Measurements from ENCODE around the gene GPX2. TPM values are rescaled to one million over a fixed set of nuclear protein-coding genes. Genes with fewer than 3 reads are reported as not detected.

Gene GPX2
- polyA plus RNA-seq, 4 donors = 49.2 to 1,000 (median 61.2) TPM

- DNase-seq = no peak
- 85 to 91% (median 91%) methylated on average over 2 of the region's 2 CpGs for WGBS, 3 donors
- Histone ChIP-seq H3K27ac (ENCODE audit: low read depth in 1 of 3, low read length in 2 of 3) (peak overlapping the region in 1 of 3 donors; percentile 78), H3K27me3 (ENCODE audit: control insufficient read depth in 3 of 3, insufficient read depth in 3 of 3, low read length in 3 of 3) (no peaks in the 10 kb centered on the region), H3K4me3 (ENCODE audit: low read depth in 1 of 3, low read length in 3 of 3) (no peak overlapping the region), H3K4me1 (ENCODE audit: control insufficient read depth in 3 of 3, insufficient read depth in 2 of 3, low read depth in 1 of 3, low read length in 2 of 3) (peaks cover 11 to 44% (median 20%) of the 10 kb centered on the region in 3 donors), H3K9me3 (ENCODE audit: control insufficient read depth in 2 of 2, insufficient read depth in 1 of 2, low read depth in 1 of 2, low read length in 1 of 2) (no peaks in the 10 kb centered on the region), H3K36me3 (ENCODE audit: control insufficient read depth in 3 of 3, insufficient read depth in 2 of 3, low read depth in 1 of 3, low read length in 3 of 3) (peaks cover 0 to 56% (median 2%) of the 10 kb centered on the region in 3 donors)
- FAIRE-seq = no peak
These were observed 1.5 kb upstream of the GPX2 start for GRCh38 chr14:64944041-64944440.

- DNase-seq = no peak
- Histone ChIP-seq H3K9me3 (ENCODE audit: control insufficient read depth in 2 of 2, insufficient read depth in 1 of 2, low read depth in 1 of 2, low read length in 1 of 2) (no peaks in the 10 kb centered on the region), H3K27ac (ENCODE audit: low read depth in 1 of 3, low read length in 2 of 3) (peak overlapping the region; percentile 39 to 78 (median 60)), H3K4me3 (ENCODE audit: low read depth in 1 of 3, low read length in 3 of 3) (no peak overlapping the region), H3K36me3 (ENCODE audit: control insufficient read depth in 3 of 3, insufficient read depth in 2 of 3, low read depth in 1 of 3, low read length in 3 of 3) (peaks cover 0 to 52% (median 2%) of the 10 kb centered on the region in 3 donors), H3K27me3 (ENCODE audit: control insufficient read depth in 3 of 3, insufficient read depth in 3 of 3, low read length in 3 of 3) (no peaks in the 10 kb centered on the region), H3K4me1 (ENCODE audit: control insufficient read depth in 3 of 3, insufficient read depth in 2 of 3, low read depth in 1 of 3, low read length in 2 of 3) (peaks cover 11 to 44% (median 20%) of the 10 kb centered on the region in 3 donors)
- FAIRE-seq = no peak
- WGBS, 3 donors = 67 to 90% (median 72%) methylated on average over 6 of the region's 6 CpGs
These were observed 1.0 kb upstream of the GPX2 start for GRCh38 chr14:64943556-64943955.

GRCh38 chr14:64940336-64940910, 2.1 kb downstream of the GPX2 start:
- Histone ChIP-seq H3K36me3 (ENCODE audit: control insufficient read depth in 3 of 3, insufficient read depth in 2 of 3, low read depth in 1 of 3, low read length in 3 of 3) (peaks cover 0 to 28% (median 2%) of the 10 kb centered on the region in 3 donors), H3K27ac (ENCODE audit: low read depth in 1 of 3, low read length in 2 of 3) (peak overlapping the region in 1 of 3 donors; percentile 94), H3K4me3 (ENCODE audit: low read depth in 1 of 3, low read length in 3 of 3) (no peak overlapping the region), H3K9me3 (ENCODE audit: control insufficient read depth in 2 of 2, insufficient read depth in 1 of 2, low read depth in 1 of 2, low read length in 1 of 2) (peaks cover 0 to 4% of the 10 kb centered on the region in 2 donors), H3K27me3 (ENCODE audit: control insufficient read depth in 3 of 3, insufficient read depth in 3 of 3, low read length in 3 of 3) (no peaks in the 10 kb centered on the region), H3K4me1 (ENCODE audit: control insufficient read depth in 3 of 3, insufficient read depth in 2 of 3, low read depth in 1 of 3, low read length in 2 of 3) (peaks cover 9 to 42% (median 11%) of the 10 kb centered on the region in 3 donors)
- WGBS, 3 donors = 38 to 63% (median 63%) methylated on average over 3 of the region's 3 CpGs
- DNase-seq = no peak
- no peak for FAIRE-seq

- H3K27ac ChIP-seq (ENCODE audit: low read depth in 1 of 3, low read length in 2 of 3) = peak overlapping the region in 2 of 3 donors; percentile 32 to 52
- peaks cover 9 to 42% (median 11%) of the 10 kb centered on the region in 3 donors for H3K4me1 ChIP-seq (ENCODE audit: control insufficient read depth in 3 of 3, insufficient read depth in 2 of 3, low read depth in 1 of 3, low read length in 2 of 3)
- peaks cover 0 to 25% (median 2%) of the 10 kb centered on the region in 3 donors for H3K36me3 ChIP-seq (ENCODE audit: control insufficient read depth in 3 of 3, insufficient read depth in 2 of 3, low read depth in 1 of 3, low read length in 3 of 3)
- FAIRE-seq (no peak), DNase-seq (no peak)
- no peak overlapping the region for H3K4me3 ChIP-seq (ENCODE audit: low read depth in 1 of 3, low read length in 3 of 3)
- H3K27me3 ChIP-seq (ENCODE audit: control insufficient read depth in 3 of 3, insufficient read depth in 3 of 3, low read length in 3 of 3) = no peaks in the 10 kb centered on the region
- WGBS, 3 donors = 27 to 61% (median 47%) methylated on average over 3 of the region's 3 CpGs
- H3K9me3 ChIP-seq (ENCODE audit: control insufficient read depth in 2 of 2, insufficient read depth in 1 of 2, low read depth in 1 of 2, low read length in 1 of 2) = peaks cover 0 to 4% of the 10 kb centered on the region in 2 donors
These were observed 2.7 kb downstream of the GPX2 start for GRCh38 chr14:64939817-64940190.

- Histone ChIP-seq H3K4me3 (ENCODE audit: low read depth in 1 of 3, low read length in 3 of 3) (no peak overlapping the region), H3K9me3 (ENCODE audit: control insufficient read depth in 2 of 2, insufficient read depth in 1 of 2, low read depth in 1 of 2, low read length in 1 of 2) (peaks cover 0 to 4% of the 10 kb centered on the region in 2 donors), H3K27me3 (ENCODE audit: control insufficient read depth in 3 of 3, insufficient read depth in 3 of 3, low read length in 3 of 3) (no peaks in the 10 kb centered on the region), H3K4me1 (ENCODE audit: control insufficient read depth in 3 of 3, insufficient read depth in 2 of 3, low read depth in 1 of 3, low read length in 2 of 3) (peaks cover 9 to 39% (median 11%) of the 10 kb centered on the region in 3 donors), H3K36me3 (ENCODE audit: control insufficient read depth in 3 of 3, insufficient read depth in 2 of 3, low read depth in 1 of 3, low read length in 3 of 3) (peaks cover 0 to 24% (median 2%) of the 10 kb centered on the region in 3 donors), H3K27ac (ENCODE audit: low read depth in 1 of 3, low read length in 2 of 3) (peak overlapping the region in 2 of 3 donors; percentile 24 to 52)
- no peak for DNase-seq
- no peak for FAIRE-seq
- 49 to 77% (median 69%) methylated on average over 17 of the region's 17 CpGs for WGBS, 3 donors
These were observed 3.4 kb downstream of the GPX2 start for GRCh38 chr14:64938972-64939816.

GRCh38 chr14:64937821-64938193, 4.7 kb downstream of the GPX2 start:
- FAIRE-seq (no peak), DNase-seq (no peak)
- H3K4me3 ChIP-seq (ENCODE audit: low read depth in 1 of 3, low read length in 3 of 3) = no peak overlapping the region
- peaks cover 1 to 25% (median 2%) of the 10 kb centered on the region in 3 donors for H3K36me3 ChIP-seq (ENCODE audit: control insufficient read depth in 3 of 3, insufficient read depth in 2 of 3, low read depth in 1 of 3, low read length in 3 of 3)
- H3K27me3 ChIP-seq (ENCODE audit: control insufficient read depth in 3 of 3, insufficient read depth in 3 of 3, low read length in 3 of 3) = no peaks in the 10 kb centered on the region
- peak overlapping the region in 1 of 3 donors; percentile 6 for H3K27ac ChIP-seq (ENCODE audit: low read depth in 1 of 3, low read length in 2 of 3)
- WGBS, 3 donors = 48 to 76% (median 67%) methylated on average over 1 of the region's 1 CpG
- peaks cover 2 to 26% (median 2%) of the 10 kb centered on the region in 3 donors for H3K4me1 ChIP-seq (ENCODE audit: control insufficient read depth in 3 of 3, insufficient read depth in 2 of 3, low read depth in 1 of 3, low read length in 2 of 3)
- peaks cover 0 to 4% of the 10 kb centered on the region in 2 donors for H3K9me3 ChIP-seq (ENCODE audit: control insufficient read depth in 2 of 2, insufficient read depth in 1 of 2, low read depth in 1 of 2, low read length in 1 of 2)

GRCh38 chr14:64937171-64937820, 5.2 kb downstream of the GPX2 start:
- no peak overlapping the region for H3K4me3 ChIP-seq (ENCODE audit: low read depth in 1 of 3, low read length in 3 of 3)
- H3K36me3 ChIP-seq (ENCODE audit: control insufficient read depth in 3 of 3, insufficient read depth in 2 of 3, low read depth in 1 of 3, low read length in 3 of 3) = peaks cover 2 to 22% (median 2%) of the 10 kb centered on the region in 3 donors
- WGBS, 3 donors = 18 to 42% (median 25%) methylated on average over 1 of the region's 1 CpG
- FAIRE-seq (no peak), DNase-seq (no peak)
- peaks cover 0 to 4% of the 10 kb centered on the region in 2 donors for H3K9me3 ChIP-seq (ENCODE audit: control insufficient read depth in 2 of 2, insufficient read depth in 1 of 2, low read depth in 1 of 2, low read length in 1 of 2)
- H3K4me1 ChIP-seq (ENCODE audit: control insufficient read depth in 3 of 3, insufficient read depth in 2 of 3, low read depth in 1 of 3, low read length in 2 of 3) = peaks cover 0 to 23% (median 2%) of the 10 kb centered on the region in 3 donors
- H3K27ac ChIP-seq (ENCODE audit: low read depth in 1 of 3, low read length in 2 of 3) = peak overlapping the region in 1 of 3 donors; percentile 49
- no peaks in the 10 kb centered on the region for H3K27me3 ChIP-seq (ENCODE audit: control insufficient read depth in 3 of 3, insufficient read depth in 3 of 3, low read length in 3 of 3)

- Histone ChIP-seq H3K9me3 (ENCODE audit: control insufficient read depth in 2 of 2, insufficient read depth in 1 of 2, low read depth in 1 of 2, low read length in 1 of 2) (peaks cover 0 to 4% of the 10 kb centered on the region in 2 donors), H3K4me1 (ENCODE audit: control insufficient read depth in 3 of 3, insufficient read depth in 2 of 3, low read depth in 1 of 3, low read length in 2 of 3) (peaks cover 0 to 21% (median 2%) of the 10 kb centered on the region in 3 donors), H3K27ac (ENCODE audit: low read depth in 1 of 3, low read length in 2 of 3) (no peak overlapping the region), H3K4me3 (ENCODE audit: low read depth in 1 of 3, low read length in 3 of 3) (no peak overlapping the region), H3K27me3 (ENCODE audit: control insufficient read depth in 3 of 3, insufficient read depth in 3 of 3, low read length in 3 of 3) (no peaks in the 10 kb centered on the region), H3K36me3 (ENCODE audit: control insufficient read depth in 3 of 3, insufficient read depth in 2 of 3, low read depth in 1 of 3, low read length in 3 of 3) (peaks cover 2 to 16% (median 4%) of the 10 kb centered on the region in 3 donors)
- FAIRE-seq (no peak), DNase-seq (no peak)
- WGBS, 3 donors = 7 to 50% (median 26%) methylated on average over 2 of the region's 2 CpGs
These were observed 7.0 kb downstream of the GPX2 start for GRCh38 chr14:64935508-64935907.
